NCI-H1436 treated with DMSO at 0.1 percent for 48 hours (cell line): ENCODE measurements around the gene EXOC7.

Experiments
- DNase-seq: peaks from one replicate; lab custom pipeline; 2025; lab: John Stamatoyannopoulos, UW

Gene EXOC7

GRCh38 chr17:76119409-76120371, 16.1 kb upstream of the EXOC7 start:
- no peak for DNase-seq

- no peak for DNase-seq
These were observed 11.7 kb upstream of the EXOC7 start for GRCh38 chr17:76115138-76115754.

- DNase-seq: no peak
These were observed 8.4 kb upstream of the EXOC7 start for GRCh38 chr17:76111956-76112355.

GRCh38 chr17:76107509-76107908, 3.9 kb upstream of the EXOC7 start:
- DNase-seq: no peak

GRCh38 chr17:76106703-76107102, 3.1 kb upstream of the EXOC7 start:
- no peak for DNase-seq

GRCh38 chr17:76104896-76105231, 1.3 kb upstream of the EXOC7 start:
- DNase-seq: no peak

GRCh38 chr17:76104140-76104895, 731 bp upstream of the EXOC7 start:
- DNase-seq: no peak

GRCh38 chr17:76102944-76103273, 678 bp downstream of the EXOC7 start:
- no peak for DNase-seq

- DNase-seq: no peak
These were observed 5.8 kb downstream of the EXOC7 start for GRCh38 chr17:76097716-76098295.

GRCh38 chr17:76095943-76096342, 7.6 kb downstream of the EXOC7 start:
- no peak for DNase-seq

GRCh38 chr17:76094046-76094445, 9.5 kb downstream of the EXOC7 start:
- no peak for DNase-seq

- no peak for DNase-seq
These were observed 10.8 kb downstream of the EXOC7 start for GRCh38 chr17:76092526-76093413.

- no peak for DNase-seq
These were observed 11.9 kb downstream of the EXOC7 start for GRCh38 chr17:76091526-76092286.

GRCh38 chr17:76090517-76091129, 13.0 kb downstream of the EXOC7 start:
- DNase-seq: no peak

GRCh38 chr17:76089680-76090516, 13.7 kb downstream of the EXOC7 start:
- DNase-seq: no peak

GRCh38 chr17:76088868-76089576, 14.6 kb downstream of the EXOC7 start:
- DNase-seq: no peak

- no peak for DNase-seq
These were observed 15.3 kb downstream of the EXOC7 start for GRCh38 chr17:76088041-76088867.

- no peak for DNase-seq
These were observed 16.1 kb downstream of the EXOC7 start for GRCh38 chr17:76087531-76087930.
